GM19328 (cell line): ENCODE data around the gene PPP1R3E.
"Not testable (repeated sequence)": the region's sequence is repeated elsewhere in the genome, so short reads cannot be mapped to it uniquely, and the experiment has no call there.

Experiments
- ATAC-seq: cut with Tn5 transposase; IDR thresholded peaks from one replicate; pipeline ENCODE4 v1.9.1; 2021; ENCODE audit warnings: mild to moderate bottlenecking, moderate library complexity; ENCODE audit not compliant: unreplicated experiment

PPP1R3E gene, protein sequence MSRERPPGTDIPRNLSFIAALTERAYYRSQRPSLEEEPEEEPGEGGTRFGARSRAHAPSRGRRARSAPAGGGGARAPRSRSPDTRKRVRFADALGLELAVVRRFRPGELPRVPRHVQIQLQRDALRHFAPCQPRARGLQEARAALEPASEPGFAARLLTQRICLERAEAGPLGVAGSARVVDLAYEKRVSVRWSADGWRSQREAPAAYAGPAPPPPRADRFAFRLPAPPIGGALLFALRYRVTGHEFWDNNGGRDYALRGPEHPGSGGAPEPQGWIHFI

DNA sequence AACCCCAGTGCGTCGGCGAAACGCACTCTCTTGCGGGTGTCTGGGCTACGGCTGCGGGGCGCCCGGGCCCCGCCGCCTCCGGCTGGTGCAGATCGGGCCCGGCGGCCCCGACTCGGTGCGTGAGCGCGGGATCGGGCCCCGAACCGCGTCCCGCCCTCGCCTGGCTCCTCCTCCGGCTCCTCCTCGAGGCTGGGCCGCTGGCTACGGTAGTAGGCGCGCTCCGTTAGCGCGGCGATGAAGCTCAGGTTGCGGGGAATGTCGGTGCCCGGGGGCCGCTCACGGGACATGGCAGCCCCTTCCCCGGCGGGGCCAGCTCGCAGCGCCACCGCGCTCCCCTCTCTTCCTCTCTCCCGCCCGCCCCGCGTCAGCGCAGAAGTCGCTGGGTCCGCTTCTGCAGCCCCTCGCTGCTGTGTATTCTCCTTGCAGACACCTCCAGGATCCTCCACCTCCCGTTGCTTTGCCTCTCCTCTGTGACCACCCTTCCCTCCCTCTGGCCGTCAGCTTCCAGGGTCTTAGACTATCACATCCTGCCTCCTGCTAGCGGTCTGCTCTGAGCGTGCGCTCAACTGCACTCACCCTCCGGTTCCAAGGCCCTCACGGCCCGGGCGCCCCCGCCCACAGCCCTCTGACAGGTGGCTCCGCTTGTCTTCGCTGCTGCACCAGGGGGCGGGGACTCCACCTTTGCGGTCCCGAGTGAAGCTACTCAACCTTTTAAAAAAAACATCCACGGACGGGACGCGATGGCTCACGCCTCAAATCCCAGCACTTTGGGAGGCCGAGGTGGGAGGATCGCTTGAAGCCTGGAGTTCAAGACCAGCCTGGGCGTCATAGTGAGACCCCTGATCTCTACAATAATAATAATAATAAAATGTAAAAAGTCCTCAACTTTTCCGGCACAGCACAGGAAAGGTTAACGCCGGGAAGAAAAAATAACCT is at the start of gene PPP1R3E:
TSS of gene PPP1R3E (minus strand) at position 570 of the 936 bp plus-strand sequence. CDS start at position 287, 283 bp downstream.
- ATAC-seq = peak; percentile 25

DNA sequence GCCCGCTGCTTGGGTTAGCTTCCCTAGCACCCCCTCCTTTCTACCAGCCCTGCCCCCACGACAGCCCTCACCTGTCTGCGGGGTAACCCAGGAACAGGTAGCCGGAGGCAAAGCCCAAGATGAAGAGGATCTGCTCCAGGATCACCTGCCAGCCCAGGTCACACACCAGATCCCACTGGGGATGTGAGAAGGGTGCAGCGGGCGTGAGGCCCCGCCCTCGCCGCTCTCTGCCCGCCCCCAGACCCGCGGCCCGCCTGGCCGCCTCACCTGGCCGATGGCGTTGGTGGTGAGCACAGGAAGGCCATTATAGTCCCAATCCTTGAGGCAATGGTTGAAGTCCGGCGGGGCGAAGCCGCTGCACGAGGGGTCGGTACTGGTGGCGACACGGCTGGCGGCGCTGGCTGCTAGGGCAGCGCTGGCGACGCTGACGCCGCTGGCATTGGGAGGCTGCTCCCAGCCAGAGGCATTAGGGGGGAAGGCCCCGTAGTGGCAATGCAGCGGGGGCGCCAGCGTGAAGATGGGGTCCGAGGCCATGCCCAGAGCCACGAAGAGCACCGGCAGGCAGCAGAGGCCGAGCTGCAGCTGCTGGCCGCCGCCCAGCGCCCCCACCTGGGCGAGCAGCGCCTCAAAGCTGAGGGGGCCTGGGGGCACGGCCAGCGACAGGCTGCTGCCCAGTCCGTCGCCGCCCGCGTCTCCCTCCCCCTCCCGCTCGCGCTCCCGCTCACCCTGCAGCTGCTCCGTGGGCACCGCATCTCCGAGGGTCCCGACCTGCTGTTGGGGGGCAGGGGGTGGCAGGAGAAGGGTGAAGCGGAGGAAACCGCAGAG is 49.2 kb upstream of the PPP1R3E start:
- no peak for ATAC-seq

DNA sequence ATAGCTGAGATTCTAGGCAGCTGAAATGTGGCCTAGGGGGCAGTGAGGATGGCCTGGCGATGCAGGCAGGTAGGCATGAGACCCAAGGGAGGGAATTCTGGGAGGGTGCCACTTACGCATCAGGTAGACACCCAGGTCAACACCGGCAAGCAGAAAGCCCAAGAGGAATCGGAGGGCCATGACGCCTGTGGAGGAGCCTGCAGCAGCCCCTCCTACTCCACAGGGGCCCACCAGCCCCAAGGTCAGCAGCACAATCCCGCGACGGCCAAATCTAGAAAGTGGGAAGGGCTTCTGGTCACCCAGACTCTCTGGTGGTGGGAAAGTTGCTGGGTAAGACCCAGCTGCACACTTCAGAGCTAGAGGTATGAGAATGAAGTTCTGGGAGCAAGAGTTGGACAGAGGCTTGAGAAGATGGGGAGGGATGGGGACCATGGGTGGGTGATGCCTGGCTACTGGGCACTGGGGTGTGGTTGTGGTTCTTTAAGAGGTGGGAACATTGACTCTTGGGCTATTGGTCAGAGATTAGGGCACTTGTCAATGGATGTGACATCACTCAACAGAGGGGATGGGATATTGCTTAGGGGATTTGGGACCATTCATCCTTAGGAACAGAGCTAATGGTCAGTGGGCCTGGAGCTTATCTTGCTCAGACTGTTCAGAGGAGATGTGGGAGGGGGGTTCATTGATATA is 46.6 kb upstream of the PPP1R3E start:
- ATAC-seq = no peak

DNA sequence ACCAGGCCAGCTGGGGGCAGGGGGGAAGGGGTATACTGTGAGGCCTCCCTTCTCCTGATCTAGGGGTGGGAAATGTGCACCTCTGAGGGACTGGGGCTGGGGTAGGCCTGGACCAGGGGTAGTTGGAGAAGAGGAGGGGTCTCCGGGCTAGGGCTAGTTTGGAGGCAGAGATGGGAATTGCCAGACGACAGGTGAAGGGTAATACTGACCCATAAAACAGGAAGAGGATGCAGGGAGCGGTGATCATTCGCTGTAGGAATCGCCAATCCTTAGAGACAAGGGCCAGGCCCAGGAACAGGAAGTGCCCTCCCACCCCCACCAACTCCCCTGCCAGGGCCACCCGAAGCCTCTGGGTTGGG is 45.6 kb upstream of the PPP1R3E start:
- ATAC-seq = no peak

DNA sequence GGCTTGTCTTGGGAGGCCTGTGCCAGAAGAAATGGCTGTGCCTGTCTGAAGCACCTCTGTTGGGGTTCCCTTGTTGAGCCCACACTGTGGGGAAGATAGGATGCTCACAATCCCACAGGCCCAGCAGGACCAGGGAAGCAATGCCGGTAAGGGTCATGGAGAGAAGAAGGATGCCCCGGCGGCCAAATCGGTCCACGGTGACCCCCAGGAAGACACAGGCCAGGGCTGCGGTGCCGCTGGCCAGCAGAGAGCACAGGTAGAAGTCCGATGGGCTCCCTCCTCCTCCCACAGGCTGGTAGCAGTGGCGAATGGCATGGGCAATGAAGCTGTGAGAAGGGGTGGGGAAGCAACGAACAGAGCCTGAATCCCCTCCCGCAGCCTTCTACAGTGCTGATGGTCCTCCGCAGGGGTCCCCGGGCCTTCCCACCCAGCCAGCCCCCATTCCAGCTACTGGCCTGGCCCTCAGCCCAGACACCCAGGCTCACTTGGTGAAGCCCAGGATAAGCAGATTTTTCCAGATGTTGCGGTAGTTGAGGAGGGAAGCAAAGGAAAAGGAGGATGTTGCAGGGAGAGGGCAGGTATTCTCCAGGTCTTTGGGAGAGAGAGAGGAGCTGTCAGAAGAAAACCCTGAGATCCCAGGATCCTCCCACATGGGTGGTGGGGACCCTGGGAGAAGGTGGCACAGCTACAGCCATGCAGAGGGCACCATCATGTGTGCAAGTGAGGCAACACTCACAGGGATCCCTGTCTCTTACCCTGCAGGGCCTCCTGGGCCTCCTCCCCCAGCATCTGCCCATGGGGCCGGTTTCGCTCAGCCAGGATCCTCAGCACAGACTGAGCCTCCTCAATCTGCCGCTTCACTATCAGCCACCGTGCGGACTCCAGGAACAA is 45.0 kb upstream of the PPP1R3E start:
- ATAC-seq = no peak

DNA sequence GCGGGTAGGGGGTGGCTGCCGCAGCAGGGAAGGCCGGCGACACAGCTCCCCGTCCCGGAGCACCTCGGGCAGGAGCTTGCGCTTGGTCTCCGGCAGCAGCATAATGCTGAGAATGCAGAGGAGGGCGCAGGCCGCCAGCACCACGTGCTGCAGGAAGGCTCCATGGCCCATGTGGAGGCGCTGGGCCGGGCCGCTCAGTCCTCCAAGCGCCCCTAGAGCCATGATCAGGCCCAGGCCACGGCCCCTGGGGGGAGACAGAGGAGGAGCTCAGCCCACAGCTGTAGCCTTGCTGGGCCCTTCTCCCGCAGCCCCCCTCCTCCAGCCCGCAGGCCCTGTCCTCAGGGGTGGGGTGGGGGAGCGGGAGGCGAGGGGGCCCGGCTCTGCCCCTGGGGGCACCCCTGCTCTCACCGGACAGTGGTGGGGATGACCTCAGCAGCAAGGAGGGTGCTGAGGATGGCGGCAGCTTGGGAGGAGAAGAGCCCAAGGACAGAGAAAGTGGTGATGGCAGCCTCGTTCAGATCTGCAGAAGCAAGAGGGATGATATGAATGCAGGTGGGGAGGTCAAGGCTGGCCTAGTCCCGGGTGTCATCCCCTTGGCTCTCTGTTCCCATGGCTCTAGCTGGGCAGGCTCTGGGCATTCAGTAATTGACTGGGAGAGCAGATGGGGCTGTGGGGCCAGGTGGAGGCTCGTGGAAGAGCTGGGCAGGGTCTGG is 44.2 kb upstream of the PPP1R3E start:
- no peak for ATAC-seq

DNA sequence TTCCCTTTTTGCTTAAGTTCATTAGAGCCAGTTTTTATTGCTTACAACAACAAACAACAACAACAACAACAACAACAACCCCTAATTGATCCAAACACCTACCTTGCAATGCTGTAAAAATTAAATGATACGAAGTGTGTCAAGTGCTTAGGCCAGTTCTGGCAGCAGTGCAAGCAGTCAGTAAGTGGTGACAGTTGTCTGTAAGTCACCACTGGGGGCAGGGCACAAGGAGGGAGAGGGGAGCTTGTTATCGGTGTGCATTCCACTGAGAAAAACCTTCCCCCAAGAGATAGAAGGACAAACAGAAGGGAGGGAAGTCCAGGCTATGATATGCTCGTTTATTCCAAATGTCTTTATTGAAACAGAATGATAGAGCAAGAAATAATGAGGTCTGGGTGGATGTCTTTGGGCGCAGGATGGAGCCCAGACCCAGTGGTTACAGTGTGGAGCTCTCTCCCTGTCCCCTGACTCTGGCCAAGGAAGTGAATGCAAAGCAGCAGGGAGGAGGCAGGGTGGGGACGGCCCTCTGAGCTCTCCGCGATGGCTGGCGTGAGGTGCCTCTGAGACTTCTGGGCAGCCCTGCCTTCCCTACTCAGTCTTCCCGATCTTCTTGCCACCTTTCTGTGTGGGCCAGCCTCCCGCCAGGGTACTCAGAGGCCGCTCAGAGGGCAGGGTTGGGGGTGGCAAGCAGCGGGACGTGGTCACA is 43.5 kb upstream of the PPP1R3E start:
- no peak for ATAC-seq

DNA sequence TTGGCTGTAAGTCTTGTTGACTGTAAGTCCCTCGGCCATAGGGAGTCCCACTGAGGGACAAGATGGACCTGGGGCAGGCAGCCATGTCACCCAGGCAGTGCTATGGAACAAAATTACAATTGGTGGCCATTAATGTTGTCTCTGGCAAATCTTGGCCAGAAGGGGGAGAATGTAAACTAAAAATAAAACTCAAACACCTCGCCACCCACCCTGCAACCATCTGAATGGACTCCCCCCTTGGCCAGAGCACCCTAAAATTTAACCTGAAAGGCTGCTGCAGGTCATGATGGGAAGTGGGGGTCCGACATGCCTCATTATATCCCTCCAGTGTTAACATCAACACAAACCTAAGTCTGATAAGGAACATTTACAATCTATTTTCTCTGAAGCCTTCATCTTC is 41.8 kb upstream of the PPP1R3E start:
- ATAC-seq = no peak

DNA sequence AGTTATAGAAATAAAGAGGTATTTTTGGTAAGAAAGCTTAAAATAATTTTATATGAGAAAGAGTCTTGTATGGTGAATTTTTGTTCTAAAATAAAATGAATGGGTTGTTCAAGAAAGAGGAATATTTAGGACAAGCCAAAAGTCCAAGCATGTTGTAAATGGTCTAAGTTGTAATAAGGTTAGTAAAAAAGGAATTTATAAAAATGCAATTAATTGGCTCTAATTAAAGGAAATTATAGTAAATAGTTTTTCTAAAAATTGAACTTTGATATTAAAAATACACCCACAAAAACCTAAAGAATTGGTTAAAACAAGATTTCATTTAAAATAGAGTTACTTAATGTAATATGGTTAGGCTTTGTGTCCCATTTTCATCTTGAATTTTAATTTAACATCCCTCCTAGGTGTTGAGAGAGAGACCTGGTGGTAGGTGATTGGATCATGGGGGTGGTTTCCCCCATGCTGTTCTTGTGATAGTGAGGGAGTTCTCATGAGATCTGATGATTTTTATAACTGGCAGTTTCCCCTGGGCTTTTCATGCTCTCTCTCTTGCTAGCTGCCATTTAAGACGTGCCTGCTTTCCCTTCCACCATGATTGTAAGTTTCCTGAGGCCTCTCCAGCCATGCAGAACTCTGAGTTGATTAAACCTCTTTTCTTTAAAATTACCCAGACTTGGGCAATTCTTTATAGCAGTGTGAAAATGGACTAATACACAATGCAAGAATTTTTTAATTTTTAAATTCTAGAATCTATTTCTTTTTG is 37.0 kb upstream of the PPP1R3E start:
- no peak for ATAC-seq

DNA sequence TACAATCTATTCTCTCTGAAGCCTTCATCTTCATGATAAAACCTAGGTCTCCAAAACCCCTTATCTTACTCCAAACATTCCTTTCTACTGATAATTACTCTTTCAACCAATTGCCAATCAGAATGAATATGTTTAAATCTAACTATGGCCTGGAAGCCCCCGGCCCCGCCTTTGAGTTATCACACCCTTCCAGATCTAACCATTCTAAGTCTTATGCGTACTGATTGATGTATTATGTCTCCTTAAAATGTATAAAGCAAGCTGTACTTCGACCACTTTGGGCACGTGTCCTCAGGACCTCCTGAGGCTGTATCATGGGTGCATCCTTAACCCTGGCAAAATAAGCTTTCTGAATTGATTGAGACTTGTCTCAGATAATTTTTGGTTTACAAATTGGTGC is 33.0 kb upstream of the PPP1R3E start:
- ATAC-seq = no peak

DNA sequence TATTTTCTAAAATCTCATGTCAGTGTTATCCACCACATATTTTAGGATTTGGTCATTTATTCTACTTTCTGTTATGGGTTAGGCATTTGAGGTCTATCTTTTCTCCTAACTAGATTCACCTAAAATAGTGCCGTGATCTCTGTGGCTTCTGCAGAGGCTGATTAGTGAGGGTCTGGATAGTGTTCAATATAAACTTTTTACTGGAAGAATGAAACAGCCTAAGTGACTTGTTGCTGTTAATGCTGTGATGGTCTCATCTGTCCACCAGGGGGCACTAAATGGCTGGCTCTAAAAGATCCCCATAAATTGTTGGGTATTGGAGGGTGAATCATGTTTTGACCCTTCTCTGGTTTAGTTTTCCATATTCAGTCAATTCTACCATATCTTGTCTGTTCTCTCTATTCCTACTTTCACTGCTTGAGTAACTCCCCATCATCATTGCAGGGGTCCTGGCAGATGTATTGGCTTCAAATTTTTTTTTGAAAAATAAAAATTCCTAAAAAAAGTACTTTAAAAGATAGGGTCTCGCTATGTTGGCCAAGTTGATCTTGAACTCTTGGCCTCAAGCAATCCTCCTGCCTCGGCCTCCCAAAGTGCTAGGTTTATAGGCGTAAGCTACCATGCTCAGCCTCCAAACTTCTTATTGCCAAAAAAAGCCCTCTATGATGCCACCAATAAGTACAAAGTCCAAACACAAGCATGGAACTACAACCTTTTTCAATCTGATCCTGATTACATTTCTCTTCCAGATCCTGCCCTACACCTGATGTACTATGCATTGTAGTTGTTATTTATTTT is 25.5 kb upstream of the PPP1R3E start:
- ATAC-seq = no peak

DNA sequence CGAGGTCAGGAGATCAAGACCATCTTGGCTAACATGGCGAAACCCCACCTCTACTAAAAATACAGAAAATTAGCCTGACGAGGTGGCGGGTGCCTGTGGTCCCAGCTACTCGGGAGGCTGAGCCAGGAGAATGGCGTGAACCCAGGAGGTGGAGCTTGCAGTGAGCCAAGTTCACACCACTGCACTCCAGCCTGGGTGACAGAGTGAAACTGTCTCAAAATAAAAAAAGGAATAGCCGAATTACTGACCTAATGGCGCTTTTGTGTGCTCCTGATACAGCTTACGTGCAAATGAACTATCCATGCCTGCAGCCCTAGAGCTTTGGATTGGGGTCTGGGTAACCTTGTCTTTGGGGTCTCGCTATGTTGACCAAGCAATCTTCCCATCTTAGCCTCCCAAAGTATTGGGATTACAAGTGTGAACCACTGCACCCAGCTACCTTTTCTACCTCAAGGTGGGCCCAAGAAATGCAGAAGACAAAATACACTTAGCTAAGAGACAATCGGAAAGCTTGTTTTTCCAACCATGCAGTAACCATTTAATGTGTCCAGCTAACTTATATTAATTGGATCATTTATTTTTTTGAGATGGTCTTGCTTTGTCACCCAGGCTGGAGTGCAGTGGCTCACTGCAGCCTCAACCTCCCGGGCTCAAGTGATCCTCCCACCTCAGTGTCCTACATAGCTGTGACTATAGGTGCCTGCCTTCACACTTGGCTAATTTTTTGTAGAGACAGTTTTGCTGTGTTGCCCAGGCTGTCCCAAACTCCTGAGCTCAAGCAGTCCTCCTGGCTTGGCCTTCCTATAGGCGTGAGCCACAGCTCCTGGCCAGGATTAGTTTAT is 24.1 kb upstream of the PPP1R3E start:
- ATAC-seq = no peak

DNA sequence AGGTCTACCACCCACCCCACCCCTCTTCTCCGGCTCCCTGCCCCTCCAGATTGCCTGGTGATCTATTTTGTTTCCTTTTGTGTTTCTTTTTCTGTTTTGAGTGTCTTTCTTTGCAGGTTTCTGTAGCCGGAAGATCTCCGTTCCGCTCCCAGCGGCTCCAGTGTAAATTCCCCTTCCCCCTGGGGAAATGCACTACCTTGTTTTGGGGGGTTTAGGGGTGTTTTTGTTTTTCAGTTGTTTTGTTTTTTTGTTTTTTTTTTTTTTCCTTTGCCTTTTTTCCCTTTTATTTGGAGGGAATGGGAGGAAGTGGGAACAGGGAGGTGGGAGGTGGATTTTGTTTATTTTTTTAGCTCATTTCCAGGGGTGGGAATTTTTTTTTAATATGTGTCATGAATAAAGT is 23.1 kb upstream of the PPP1R3E start:
- not testable (repeated sequence) for ATAC-seq

DNA sequence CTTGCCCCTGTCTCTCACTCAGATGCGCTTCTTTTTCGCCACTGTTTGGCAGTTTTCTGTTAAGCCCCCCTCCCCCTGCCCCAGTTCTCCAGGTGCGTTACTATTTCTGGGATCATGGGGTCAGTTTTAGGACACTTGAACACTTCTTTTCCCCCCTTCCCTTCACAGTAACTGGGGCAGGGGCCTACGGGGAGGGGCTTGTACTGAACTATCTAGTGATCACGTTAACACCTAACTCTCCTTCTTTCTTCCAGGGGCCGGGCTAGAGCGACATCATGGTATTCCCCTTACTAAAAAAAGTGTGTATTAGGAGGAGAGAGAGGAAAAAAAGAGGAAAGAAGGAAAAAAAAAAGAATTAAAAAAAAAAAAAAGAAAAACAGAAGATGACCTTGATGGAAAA is 22.3 kb upstream of the PPP1R3E start:
- no peak for ATAC-seq

DNA sequence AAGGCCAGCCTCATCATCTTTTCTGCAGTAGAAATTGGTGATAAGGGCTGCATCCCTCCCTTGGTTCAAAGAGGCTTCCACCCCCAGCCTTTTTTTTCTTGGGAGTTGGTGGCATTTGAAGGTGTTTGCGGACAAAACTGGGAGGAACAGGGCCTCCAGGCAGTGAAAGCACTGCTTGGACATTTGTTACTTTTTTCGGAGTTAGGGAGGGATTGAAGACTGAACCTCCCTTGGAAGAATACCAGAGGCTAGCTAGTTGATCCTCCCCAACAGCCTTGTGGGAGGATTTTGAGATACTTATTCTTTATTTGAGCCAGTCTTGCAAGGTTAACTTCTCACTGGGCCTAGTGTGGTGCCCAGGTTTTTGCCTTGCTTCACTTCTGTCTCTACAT is 21.8 kb upstream of the PPP1R3E start:
- ATAC-seq = no peak

DNA sequence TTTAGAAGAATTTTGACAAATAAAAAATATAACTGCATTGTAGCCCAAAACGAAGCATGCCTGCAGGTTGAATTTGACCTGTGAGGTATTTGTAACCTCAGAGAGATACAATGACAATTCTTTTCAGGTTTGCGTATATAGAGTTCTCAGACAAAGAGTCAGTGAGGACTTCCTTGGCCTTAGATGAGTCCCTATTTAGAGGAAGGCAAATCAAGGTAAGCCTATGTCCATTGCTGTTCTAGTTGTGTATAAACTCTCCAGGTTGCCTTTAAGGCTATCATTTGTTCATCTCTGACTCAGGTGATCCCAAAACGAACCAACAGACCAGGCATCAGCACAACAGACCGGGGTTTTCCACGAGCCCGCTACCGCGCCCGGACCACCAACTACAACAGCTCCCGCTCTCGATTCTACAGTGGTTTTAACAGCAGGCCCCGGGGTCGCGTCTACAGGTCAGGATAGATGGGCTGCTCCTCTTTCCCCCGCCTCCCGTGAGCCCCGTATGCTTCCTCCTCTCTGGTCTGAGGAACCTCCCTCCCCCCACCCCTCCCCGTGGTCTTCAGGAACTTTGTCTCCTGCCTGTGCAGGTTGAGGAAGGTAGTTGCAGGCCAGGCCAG is 21.3 kb upstream of the PPP1R3E start:
- no peak for ATAC-seq
